Loucy (cell line): ENCODE results near the gene ANGEL1.

ENCODE experiments used
- H2AFZ ChIP-seq: fragments of 200-600 bp; sonication (generic); 2 replicates; pipeline ENCODE4 v1.6.0; 2016; ENCODE audit warnings: antibody characterized with exemption, mild to moderate bottlenecking, low read length, moderate library complexity
- H3F3A ChIP-seq: fragments of 200-600 bp; 2 replicates; pipeline ENCODE4 v1.6.0; 2016; ENCODE audit warnings: antibody characterized with exemption, low read depth, mild to moderate bottlenecking
- H3K27me3 ChIP-seq: fragments of 200-600 bp; sonication (generic); 2 replicates; pipeline ENCODE4 v1.6.1; 2014; ENCODE audit warnings: low read length, mild to moderate bottlenecking; ENCODE audit not compliant: insufficient read depth, poor library complexity, severe bottlenecking
- H3K36me3 ChIP-seq: fragments of 200-600 bp; sonication (generic); 2 replicates; pipeline ENCODE4 v1.6.1; 2016; ENCODE audit warnings: low read length; ENCODE audit not compliant: insufficient read depth
- H3K4me1 ChIP-seq: fragments of 200-600 bp; sonication (generic); 2 replicates; pipeline ENCODE4 v1.5.1; 2014; ENCODE audit warnings: low read length, mild to moderate bottlenecking; ENCODE audit not compliant: insufficient read depth, poor library complexity, severe bottlenecking
- H3K4me2 ChIP-seq: fragments of 200-600 bp; sonication (generic); 2 replicates; pipeline ENCODE4 v1.6.0; 2014; ENCODE audit warnings: antibody characterized with exemption, low read length, low read depth, mild to moderate bottlenecking; ENCODE audit not compliant: poor library complexity, severe bottlenecking
- H3K4me3 ChIP-seq: fragments of 200-600 bp; sonication (generic); 2 replicates; pipeline ENCODE4 v1.5.1; 2014; ENCODE audit warnings: low read length, mild to moderate bottlenecking, mixed read lengths; ENCODE audit not compliant: poor library complexity, severe bottlenecking
- H3K79me2 ChIP-seq: fragments of 200-600 bp; sonication (generic); 2 replicates; pipeline ENCODE4 v1.6.1; 2014; ENCODE audit warnings: low read length; ENCODE audit not compliant: insufficient read depth
- H3K9ac ChIP-seq: fragments of 200-600 bp; sonication (generic); 2 replicates; pipeline ENCODE4 v1.6.0; 2014; ENCODE audit warnings: mild to moderate bottlenecking, low read depth, low read length, moderate library complexity; ENCODE audit not compliant: poor library complexity, severe bottlenecking
- H3K9me2 ChIP-seq: fragments of 200-600 bp; sonication (generic); replicated peaks from 2 replicates; pipeline ENCODE4 v1.6.1; 2016; ENCODE audit warnings: low read depth, low read length, mixed read lengths
- H3K9me3 ChIP-seq: fragments of 200-600 bp; sonication (generic); 2 replicates; pipeline ENCODE4 v1.6.1; 2014; ENCODE audit warnings: mild to moderate bottlenecking, antibody characterized with exemption, low read length, low read depth; ENCODE audit not compliant: insufficient read depth
- H4K20me1 ChIP-seq: fragments of 200-600 bp; sonication (generic); 2 replicates; pipeline ENCODE4 v1.6.0; 2014; ENCODE audit warnings: antibody characterized with exemption, low read length, mild to moderate bottlenecking; ENCODE audit not compliant: insufficient read depth, poor library complexity, severe bottlenecking
- EZH2phosphoT487 ChIP-seq: fragments of 200-600 bp; IDR thresholded peaks from 2 replicates; pipeline ENCODE4 v1.6.1; 2018; ENCODE audit warnings: antibody characterized with exemption, mild to moderate bottlenecking, moderate library complexity, borderline replicate concordance
- TF ChIP-seq, protein P1 (sequence below): fragments of 200-600 bp; sonication (generic); conservative IDR thresholded peaks from 2 replicates; pipeline ENCODE4 v1.5.1; 2014; ENCODE audit warnings: mild to moderate bottlenecking, antibody characterized with exemption, low read length

The ANGEL1 gene

DNA sequence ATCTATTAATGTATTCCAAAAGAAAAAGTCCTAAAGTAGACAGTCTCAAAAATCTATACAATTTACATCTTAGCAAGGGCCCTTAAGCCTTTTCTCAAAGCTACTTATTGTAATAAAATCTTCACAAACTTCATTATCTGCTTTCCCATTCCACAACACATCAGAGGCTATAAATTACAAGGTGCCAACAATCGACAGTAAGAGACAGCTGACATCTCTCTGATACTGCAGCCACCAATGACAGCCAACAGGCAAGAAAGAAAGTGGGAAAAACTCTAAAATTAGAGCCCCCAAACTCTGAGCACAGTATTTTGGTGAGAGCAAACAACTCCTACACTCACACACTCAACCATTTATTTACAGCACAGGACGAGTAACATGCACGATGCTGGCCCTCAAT lies 2.2 kb downstream of the ANGEL1 start:
- H3K36me3 ChIP-seq = 0 out of 2 replicates have a peak, but pooled peaks cover 4% of the 10 kb centered on the region
- no peaks in the 10 kb centered on the region for H4K20me1 ChIP-seq
- peak overlapping the region; percentile 75 for H3K9ac ChIP-seq
- H3K4me3 ChIP-seq = peak overlapping the region; percentile 75
- H3K79me2 ChIP-seq = peaks cover 6% of the 10 kb centered on the region; the same call in 1 of the 2 replicates
- H3K4me1 ChIP-seq = peaks cover 15% of the 10 kb centered on the region
- peak overlapping the region; percentile 84 for H3K4me2 ChIP-seq
- H2AFZ ChIP-seq = peak overlapping the region; percentile 45; the same call in 1 of the 2 replicates
- no peak for TF ChIP-seq EZH2phosphoT487
- TF ChIP-seq, protein P1, sequence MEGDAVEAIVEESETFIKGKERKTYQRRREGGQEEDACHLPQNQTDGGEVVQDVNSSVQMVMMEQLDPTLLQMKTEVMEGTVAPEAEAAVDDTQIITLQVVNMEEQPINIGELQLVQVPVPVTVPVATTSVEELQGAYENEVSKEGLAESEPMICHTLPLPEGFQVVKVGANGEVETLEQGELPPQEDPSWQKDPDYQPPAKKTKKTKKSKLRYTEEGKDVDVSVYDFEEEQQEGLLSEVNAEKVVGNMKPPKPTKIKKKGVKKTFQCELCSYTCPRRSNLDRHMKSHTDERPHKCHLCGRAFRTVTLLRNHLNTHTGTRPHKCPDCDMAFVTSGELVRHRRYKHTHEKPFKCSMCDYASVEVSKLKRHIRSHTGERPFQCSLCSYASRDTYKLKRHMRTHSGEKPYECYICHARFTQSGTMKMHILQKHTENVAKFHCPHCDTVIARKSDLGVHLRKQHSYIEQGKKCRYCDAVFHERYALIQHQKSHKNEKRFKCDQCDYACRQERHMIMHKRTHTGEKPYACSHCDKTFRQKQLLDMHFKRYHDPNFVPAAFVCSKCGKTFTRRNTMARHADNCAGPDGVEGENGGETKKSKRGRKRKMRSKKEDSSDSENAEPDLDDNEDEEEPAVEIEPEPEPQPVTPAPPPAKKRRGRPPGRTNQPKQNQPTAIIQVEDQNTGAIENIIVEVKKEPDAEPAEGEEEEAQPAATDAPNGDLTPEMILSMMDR = no peak
- H3F3A ChIP-seq = no peaks in the 10 kb centered on the region
- no peaks in the 10 kb centered on the region for H3K9me2 ChIP-seq
- H3K27me3 ChIP-seq = no peaks in the 10 kb centered on the region
- no peaks in the 10 kb centered on the region for H3K9me3 ChIP-seq

DNA sequence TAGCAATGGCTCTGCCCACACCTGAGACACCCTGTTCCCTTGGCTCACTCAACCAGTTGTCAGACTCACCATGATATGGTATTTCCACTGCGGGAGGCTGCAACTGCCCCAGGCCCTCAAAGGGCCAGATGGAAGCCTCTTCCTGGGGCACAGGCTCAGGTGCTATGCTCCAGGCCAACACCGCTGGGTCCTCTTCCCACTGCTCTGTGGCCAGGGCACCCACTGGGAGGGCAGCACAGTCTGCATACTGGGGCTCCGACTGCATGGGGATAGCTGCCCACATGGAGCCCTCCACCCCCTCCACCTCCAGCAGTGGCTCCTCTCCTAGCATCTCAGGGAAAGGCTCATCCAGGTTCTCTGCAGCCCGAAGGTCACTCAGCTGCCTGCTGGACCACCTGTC lies 3.7 kb downstream of the ANGEL1 start:
- Histone ChIP-seq H3K4me3 (no peak overlapping the region), H3K9me2 (no peaks in the 10 kb centered on the region), H3K27me3 (no peaks in the 10 kb centered on the region), H3K36me3 (peaks cover 6% of the 10 kb centered on the region; the same call in 1 of the 2 replicates), H3K9me3 (no peaks in the 10 kb centered on the region), H2AFZ (no peak overlapping the region), H3K9ac (no peak overlapping the region), H3K4me1 (peaks cover 15% of the 10 kb centered on the region), H3K79me2 (peaks cover 6% of the 10 kb centered on the region; the same call in 1 of the 2 replicates), H3F3A (no peaks in the 10 kb centered on the region), H4K20me1 (no peaks in the 10 kb centered on the region), H3K4me2 (no peak overlapping the region)
- no peak for TF ChIP-seq EZH2phosphoT487
- TF ChIP-seq, protein P1 = no peak

DNA sequence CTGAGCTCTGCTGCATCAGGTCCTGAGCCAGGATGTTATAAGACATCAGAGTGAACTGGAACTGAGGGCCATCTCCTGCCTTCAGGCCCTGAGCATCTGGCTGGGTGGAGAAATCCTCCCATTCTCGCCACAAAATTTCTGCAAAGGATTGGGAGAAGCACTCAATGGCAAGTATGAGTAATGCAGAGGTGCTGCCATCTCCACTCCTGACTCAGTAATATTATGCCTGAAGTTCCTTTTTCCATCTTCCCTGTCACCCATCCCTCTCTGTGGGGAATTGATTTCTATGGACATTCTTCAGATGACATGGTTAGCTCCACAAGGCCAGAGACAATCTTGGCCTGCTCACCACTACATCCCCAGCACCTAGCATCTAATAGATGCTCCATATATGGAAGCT lies 4.7 kb downstream of the ANGEL1 start:
- Histone ChIP-seq H3K4me3 (no peak overlapping the region), H2AFZ (no peak overlapping the region), H3K4me2 (no peak overlapping the region), H3K79me2 (peaks cover 6% of the 10 kb centered on the region; the same call in 1 of the 2 replicates), H3K27me3 (no peaks in the 10 kb centered on the region), H3K9me3 (no peaks in the 10 kb centered on the region), H4K20me1 (no peaks in the 10 kb centered on the region), H3F3A (no peaks in the 10 kb centered on the region), H3K9ac (no peak overlapping the region), H3K36me3 (peaks cover 7% of the 10 kb centered on the region; the same call in 1 of the 2 replicates), H3K9me2 (no peaks in the 10 kb centered on the region), H3K4me1 (peaks cover 12% of the 10 kb centered on the region)
- no peak for TF ChIP-seq EZH2phosphoT487
- TF ChIP-seq, protein P1 = no peak
